Vagina (tissue), 2 donors: ENCODE measurements around the gene IKBKE. TPM values are rescaled to one million over a fixed set of nuclear protein-coding genes. Genes with fewer than 3 reads are reported as not detected.

ENCODE experiments used
- DNase-seq, 2 donors: peaks; one replicate each; pipeline ENCODE4 v3.0.0-alpha.2; 2017; ENCODE audit errors: extremely low spot score in 2 of 2
- H3K27ac ChIP-seq: fragments of 200-600 bp; sonication (generic); one replicate; pipeline ENCODE4 v1.5.1; 2019
- H3K27me3 ChIP-seq: fragments of 200-600 bp; sonication (generic); one replicate; pipeline ENCODE4 v1.5.1; 2019
- H3K36me3 ChIP-seq, 2 donors: fragments of 200-600 bp; sonication (generic); one replicate each; pipeline ENCODE4 v1.5.1; 2017 to 2019
- H3K4me1 ChIP-seq: fragments of 200-600 bp; sonication (generic); one replicate; pipeline ENCODE4 v1.5.1; 2019
- H3K4me3 ChIP-seq, 2 donors: fragments of 200-600 bp; sonication (generic); 1 replicate in 1 of 2; 2 replicates in 1 of 2; pipeline ENCODE4 v1.5.1; 2016 to 2019
- H3K9me3 ChIP-seq: fragments of 200-600 bp; sonication (generic); one replicate; pipeline ENCODE4 v1.5.1; 2019
- CTCF ChIP-seq, 3 experiments: fragments of 450-650 bp in 2 of 3; fragments of 200-600 bp in 1 of 3; sonication (generic) in 1 of 3; IDR thresholded peaks; one replicate each; pipeline ENCODE4 v1.5.1; 2017 to 2019; ENCODE audit warnings: antibody characterized with exemption in 3 of 3, mild to moderate bottlenecking in 2 of 3, moderate library complexity in 2 of 3
- POLR2A ChIP-seq, 2 donors: fragments of 450-650 bp; IDR thresholded peaks; one replicate each; pipeline ENCODE4 v1.6.1; 2017; ENCODE audit warnings: antibody characterized with exemption in 2 of 2, mild to moderate bottlenecking in 2 of 2, moderate library complexity in 2 of 2
- POLR2AphosphoS5 ChIP-seq, 2 donors: sonication (generic); formaldehyde crosslinking; IDR thresholded peaks; one replicate each; pipeline ENCODE4 v1.9.0; 2017; ENCODE audit warnings: antibody characterized with exemption in 2 of 2, mild to moderate bottlenecking in 2 of 2, low read depth in 1 of 2; ENCODE audit not compliant: insufficient read depth in 1 of 2
- intact Hi-C: fragments of 100-400 bp; cut with DNase I; formaldehyde crosslinking; loops from one replicate; pipeline ENCODE4 v1.15.1; 2023
- total RNA-seq: library from RNA; depleted of rRNA; stranded (reverse); fragments of >200 nt; gene quantifications from one replicate; pipeline ENCODE4 v1.2.3, GENCODE V29; 2016

IKBKE gene
- total RNA-seq, 1 donor from 2014 or later, result 10.1 TPM

- intact Hi-C loops, result no loop called here
- Histone ChIP-seq H3K36me3 (no peaks in the 10 kb centered on the region), H3K27me3 (no peaks in the 10 kb centered on the region), H3K4me3 (peak overlapping the region; percentile 65 to 67), H3K9me3 (no peaks in the 10 kb centered on the region), H3K4me1 (peaks cover 65% of the 10 kb centered on the region), H3K27ac (peak overlapping the region; percentile 64)
- no peak for DNase-seq
- TF ChIP-seq POLR2A (IDR thresholded peaks at IDR 0.05) (no peak), POLR2AphosphoS5 (IDR thresholded peaks at IDR 0.05; ENCODE audit: insufficient read depth in 1 of 2, low read depth in 1 of 2) (no peak), CTCF (IDR thresholded peaks at IDR 0.05) (no peak)
These were observed 38.7 kb downstream of the IKBKE start for GRCh38 chr1:206508956-206509355.

- Histone ChIP-seq H3K4me3 (peak overlapping the region in 1 of 2 donors; percentile 65), H3K36me3 (no peaks in the 10 kb centered on the region), H3K27ac (no peak overlapping the region), H3K9me3 (no peaks in the 10 kb centered on the region), H3K27me3 (no peaks in the 10 kb centered on the region), H3K4me1 (peaks cover 67% of the 10 kb centered on the region)
- DNase-seq, result no peak
- TF ChIP-seq POLR2AphosphoS5 (IDR thresholded peaks at IDR 0.05; ENCODE audit: insufficient read depth in 1 of 2, low read depth in 1 of 2) (no peak), CTCF (IDR thresholded peaks at IDR 0.05) (no peak), POLR2A (IDR thresholded peaks at IDR 0.05) (no peak)
- intact Hi-C loops, result no loop called here
These were observed 39.5 kb downstream of the IKBKE start for GRCh38 chr1:206509612-206510257.

GRCh38 chr1:206510371-206510770, 40.1 kb downstream of the IKBKE start:
- Histone ChIP-seq H3K9me3 (no peaks in the 10 kb centered on the region), H3K4me1 (peaks cover 67% of the 10 kb centered on the region), H3K36me3 (no peaks in the 10 kb centered on the region), H3K4me3 (no peak overlapping the region), H3K27me3 (no peaks in the 10 kb centered on the region), H3K27ac (peak overlapping the region; percentile 10)
- DNase-seq, result no peak
- intact Hi-C loops, result no loop called here
- no peak for TF ChIP-seq CTCF (IDR thresholded peaks at IDR 0.05)
- TF ChIP-seq POLR2AphosphoS5 (IDR thresholded peaks at IDR 0.05; ENCODE audit: insufficient read depth in 1 of 2, low read depth in 1 of 2), result no peak
- no peak for TF ChIP-seq POLR2A (IDR thresholded peaks at IDR 0.05)

- H3K27me3 ChIP-seq, result no peaks in the 10 kb centered on the region
- TF ChIP-seq POLR2AphosphoS5 (IDR thresholded peaks at IDR 0.05; ENCODE audit: insufficient read depth in 1 of 2, low read depth in 1 of 2) (no peak), CTCF (IDR thresholded peaks at IDR 0.05) (no peak), POLR2A (IDR thresholded peaks at IDR 0.05) (no peak)
- peaks cover 63% of the 10 kb centered on the region for H3K4me1 ChIP-seq
These were observed 41.2 kb downstream of the IKBKE start for GRCh38 chr1:206511362-206512057.

More at GRCh38 chr1:206511362-206512057, 41.2 kb downstream of the IKBKE start:
- DNase-seq, result no peak
- H3K27ac ChIP-seq, result no peak overlapping the region
- intact Hi-C loops, result no loop called here
- no peak overlapping the region for H3K4me3 ChIP-seq
- no peaks in the 10 kb centered on the region for H3K9me3 ChIP-seq
- no peaks in the 10 kb centered on the region for H3K36me3 ChIP-seq
